Lung (tissue), 12 donors: ENCODE results near the gene TRANK1. TPM values are rescaled to one million over a fixed set of nuclear protein-coding genes. Genes with fewer than 3 reads are reported as not detected.
"Not testable (repeated sequence)": the region's sequence is repeated elsewhere in the genome, so short reads cannot be mapped to it uniquely, and the experiment has no call there.

ENCODE experiments used
- ATAC-seq: fragments of 200-7000 bp; cut with Tn5 transposase; one replicate; pipeline ENCODE4 v1.9.1; 2020; ENCODE audit warnings: moderate number of reproducible peaks; ENCODE audit not compliant: insufficient read depth, low FRiP score
- DNase-seq, 3 donors: peaks; one replicate each; pipeline ENCODE4 v3.0.0-alpha.2; 2013 to 2017
- H3K27ac ChIP-seq, 2 donors: one replicate each; pipeline ENCODE4 v1.5.1; 2013; ENCODE audit warnings: mild to moderate bottlenecking in 2 of 2, moderate library complexity in 2 of 2, control low read depth in 1 of 2, inconsistent platforms in 1 of 2, low read depth in 1 of 2, low read length in 1 of 2
- H3K27me3 ChIP-seq, 3 donors: one replicate each; pipeline ENCODE4 v1.5.1; 2013; ENCODE audit warnings: low read length in 2 of 3; ENCODE audit not compliant: control insufficient read depth in 3 of 3, insufficient read depth in 3 of 3
- H3K36me3 ChIP-seq, 4 donors: one replicate each; pipeline ENCODE4 v1.5.1; 2013; ENCODE audit warnings: low read length in 4 of 4, mild to moderate bottlenecking in 1 of 4, moderate library complexity in 1 of 4; ENCODE audit not compliant: control insufficient read depth in 4 of 4, insufficient read depth in 4 of 4
- H3K4me1 ChIP-seq, 5 donors: one replicate each; pipeline ENCODE4 v1.5.1; 2013; ENCODE audit warnings: low read length in 5 of 5, mild to moderate bottlenecking in 2 of 5, moderate library complexity in 1 of 5; ENCODE audit not compliant: control insufficient read depth in 5 of 5, insufficient read depth in 5 of 5
- H3K4me3 ChIP-seq: one replicate; pipeline ENCODE4 v1.5.1; 2013; ENCODE audit warnings: mild to moderate bottlenecking, control low read depth, moderate library complexity
- H3K9ac ChIP-seq, 2 donors: one replicate each; pipeline ENCODE4 v1.5.1; 2013; ENCODE audit warnings: low read length in 2 of 2, control low read depth in 1 of 2; ENCODE audit not compliant: insufficient read depth in 1 of 2
- H3K9me3 ChIP-seq, 4 donors: one replicate each; pipeline ENCODE4 v1.5.1; 2013; ENCODE audit warnings: low read length in 3 of 4, mild to moderate bottlenecking in 1 of 4, moderate library complexity in 1 of 4; ENCODE audit not compliant: control insufficient read depth in 4 of 4, insufficient read depth in 3 of 4
- WGBS, 2 donors: extraction: QIAGEN DNeasy Blood & Tissue Kit; methylation state at CpG; one replicate each; pipeline ENCODE4 v1.1.7; 2013; 5-methylcytosine and 5-hydroxymethylcytosine counted together
- polyA plus RNA-seq, 2 donors: library from polyadenylated mRNA; stranded (reverse); fragments of 200-250 nt; gene quantifications; one replicate each; pipeline ENCODE4 v1.2.1, GENCODE V29; 2013
- total RNA-seq, 2 donors: library from RNA; depleted of rRNA in 1 of 2; stranded (reverse); fragments of >200 nt in 1 of 2; gene quantifications; one replicate each; pipeline ENCODE4 v1.2.1, GENCODE V29; 2014 to 2021
- TF ChIP-seq, protein P1 (sequence below): IDR thresholded peaks from 2 replicates; pipeline ENCODE4 v1.5.1; 2012; ENCODE audit warnings: mild to moderate bottlenecking; ENCODE audit errors: control extremely low read depth, extremely low read depth
- donor health status: control.
- donor health status: control.
- donor health status: Bipolar disorder and iron deficiency.
- donor health status: healthy.
- donor health status: DM: yes; HTN: yes; CAD: no.

TRANK1 gene
- total and polyA plus RNA-seq, 4 donors: 4.3 to 34.3 (median 15.1) TPM

- Histone ChIP-seq H3K9me3 (no peaks in the 10 kb centered on the region), H3K4me3 (no peak overlapping the region), H3K27me3 (no peaks in the 10 kb centered on the region), H3K36me3 (no peaks in the 10 kb centered on the region), H3K9ac (no peak overlapping the region), H3K4me1 (peaks cover 0 to 15% (median 5%) of the 10 kb centered on the region in 5 donors), H3K27ac (no peak overlapping the region)
- ATAC-seq (no peak), DNase-seq (no peak)
- TF ChIP-seq, protein P1, sequence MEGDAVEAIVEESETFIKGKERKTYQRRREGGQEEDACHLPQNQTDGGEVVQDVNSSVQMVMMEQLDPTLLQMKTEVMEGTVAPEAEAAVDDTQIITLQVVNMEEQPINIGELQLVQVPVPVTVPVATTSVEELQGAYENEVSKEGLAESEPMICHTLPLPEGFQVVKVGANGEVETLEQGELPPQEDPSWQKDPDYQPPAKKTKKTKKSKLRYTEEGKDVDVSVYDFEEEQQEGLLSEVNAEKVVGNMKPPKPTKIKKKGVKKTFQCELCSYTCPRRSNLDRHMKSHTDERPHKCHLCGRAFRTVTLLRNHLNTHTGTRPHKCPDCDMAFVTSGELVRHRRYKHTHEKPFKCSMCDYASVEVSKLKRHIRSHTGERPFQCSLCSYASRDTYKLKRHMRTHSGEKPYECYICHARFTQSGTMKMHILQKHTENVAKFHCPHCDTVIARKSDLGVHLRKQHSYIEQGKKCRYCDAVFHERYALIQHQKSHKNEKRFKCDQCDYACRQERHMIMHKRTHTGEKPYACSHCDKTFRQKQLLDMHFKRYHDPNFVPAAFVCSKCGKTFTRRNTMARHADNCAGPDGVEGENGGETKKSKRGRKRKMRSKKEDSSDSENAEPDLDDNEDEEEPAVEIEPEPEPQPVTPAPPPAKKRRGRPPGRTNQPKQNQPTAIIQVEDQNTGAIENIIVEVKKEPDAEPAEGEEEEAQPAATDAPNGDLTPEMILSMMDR: no peak
These were observed 11.1 kb downstream of the TRANK1 start for GRCh38 chr3:36933540-36934296.

DNA sequence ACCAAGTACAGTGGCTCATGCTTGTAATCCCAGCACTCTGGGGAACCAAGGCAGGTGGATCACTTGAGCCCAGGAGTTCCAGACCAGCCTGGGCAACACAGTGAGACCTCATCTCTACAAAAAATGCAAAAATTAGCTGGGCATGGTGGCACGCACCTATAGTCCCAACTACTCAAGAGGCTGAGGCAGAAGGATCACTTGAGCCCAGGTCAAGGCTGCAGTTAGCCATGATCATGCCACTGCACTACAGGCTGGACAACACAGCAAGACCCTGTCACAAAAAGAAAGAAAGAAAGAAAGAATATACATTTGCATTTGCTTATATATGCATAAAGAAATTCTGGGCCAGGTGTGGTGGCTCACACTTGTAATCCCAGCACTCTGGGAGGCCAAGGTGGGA, 13.4 kb downstream of the TRANK1 start:
- not testable (repeated sequence) for DNase-seq, H3K4me3 ChIP-seq, H3K36me3 ChIP-seq, ATAC-seq, H3K9me3 ChIP-seq, H3K9ac ChIP-seq, H3K27me3 ChIP-seq, H3K27ac ChIP-seq
- 95 to 98% methylated on average over 1 of the region's 1 CpG for WGBS, 2 donors
- peaks cover 0 to 15% (median 5%) of the 10 kb centered on the region in 5 donors for H3K4me1 ChIP-seq

GRCh38 chr3:36928220-36928619, 16.6 kb downstream of the TRANK1 start:
- Histone ChIP-seq H3K27me3 (no peaks in the 10 kb centered on the region), H3K9ac (no peak overlapping the region), H3K27ac (no peak overlapping the region), H3K9me3 (no peaks in the 10 kb centered on the region), H3K4me3 (no peak overlapping the region), H3K4me1 (peaks cover 0 to 13% (median 8%) of the 10 kb centered on the region in 5 donors), H3K36me3 (no peaks in the 10 kb centered on the region)
- DNase-seq (no peak), ATAC-seq (no peak)
- TF ChIP-seq, protein P1: no peak
- 95% methylated on average over 1 of the region's 1 CpG for WGBS, 2 donors

GRCh38 chr3:36926292-36926897, 18.5 kb downstream of the TRANK1 start:
- TF ChIP-seq, protein P1: no peak
- Histone ChIP-seq H3K36me3 (no peaks in the 10 kb centered on the region), H3K9ac (no peak overlapping the region), H3K4me3 (no peak overlapping the region), H3K27me3 (no peaks in the 10 kb centered on the region), H3K9me3 (no peaks in the 10 kb centered on the region), H3K27ac (no peak overlapping the region), H3K4me1 (peaks cover 0 to 8% (median 4%) of the 10 kb centered on the region in 5 donors)
- no peak for DNase-seq
- no peak for ATAC-seq
- WGBS, 2 donors: 85 to 95% methylated on average over 6 of the region's 6 CpGs
